HG02884 (cell line): ENCODE results near the gene TAS2R20.
A peak's percentile ranks its signal among the peaks of the same experiment; 100 is the strongest.
"Not testable (repeated sequence)": the region's sequence is repeated elsewhere in the genome, so short reads cannot be mapped to it uniquely, and the experiment has no call there.

Experiments used
- ATAC-seq: cut with Tn5 transposase; IDR thresholded peaks from one replicate; pipeline ENCODE4 v1.9.1; 2021; ENCODE audit warnings: mild to moderate bottlenecking, moderate library complexity; ENCODE audit not compliant: unreplicated experiment

TAS2R20 gene, protein sequence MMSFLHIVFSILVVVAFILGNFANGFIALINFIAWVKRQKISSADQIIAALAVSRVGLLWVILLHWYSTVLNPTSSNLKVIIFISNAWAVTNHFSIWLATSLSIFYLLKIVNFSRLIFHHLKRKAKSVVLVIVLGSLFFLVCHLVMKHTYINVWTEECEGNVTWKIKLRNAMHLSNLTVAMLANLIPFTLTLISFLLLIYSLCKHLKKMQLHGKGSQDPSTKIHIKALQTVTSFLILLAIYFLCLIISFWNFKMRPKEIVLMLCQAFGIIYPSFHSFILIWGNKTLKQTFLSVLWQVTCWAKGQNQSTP

DNA sequence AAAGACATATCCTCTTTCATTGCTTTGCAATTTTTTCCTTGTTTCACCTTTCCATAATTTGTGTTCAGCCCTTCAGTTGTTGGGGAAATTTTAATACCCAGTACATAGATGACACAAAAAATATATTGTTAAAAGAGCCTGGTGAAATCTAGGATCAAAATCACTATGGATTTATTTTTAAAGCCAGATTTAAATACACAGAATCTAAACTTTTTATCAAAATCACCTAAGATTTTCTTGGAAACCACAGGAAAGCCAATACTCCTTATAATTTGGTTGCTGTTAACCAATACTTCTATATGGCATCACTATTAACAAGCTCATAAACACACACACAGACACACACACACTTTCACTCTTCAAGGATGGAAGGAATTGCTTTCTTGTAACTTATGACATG is at the start of gene TAS2R20:
TSS of gene TAS2R20 (minus strand) at position 101 of the 400 bp plus-strand sequence. CDS start 429 bp downstream, outside the sequence.
- no peak for ATAC-seq

DNA sequence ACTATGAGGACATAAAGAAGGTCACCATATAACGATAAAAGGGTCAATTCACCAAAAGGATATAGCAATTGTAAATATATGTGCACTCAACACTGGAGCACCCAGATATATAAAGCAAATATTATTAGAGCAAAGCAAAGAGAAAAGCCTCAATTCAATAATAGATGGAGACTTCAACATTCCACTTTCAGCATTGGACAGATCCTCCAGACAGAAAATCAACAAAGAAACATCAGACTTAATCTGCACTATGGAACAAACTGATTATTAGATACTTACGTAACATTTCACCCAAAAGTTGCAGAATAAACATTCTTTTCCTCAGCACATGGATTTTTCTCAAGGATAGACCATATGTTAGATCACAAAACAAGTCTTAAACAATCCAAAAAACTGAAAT is 43.3 kb upstream of the TAS2R20 start:
- not testable (repeated sequence) for ATAC-seq

DNA sequence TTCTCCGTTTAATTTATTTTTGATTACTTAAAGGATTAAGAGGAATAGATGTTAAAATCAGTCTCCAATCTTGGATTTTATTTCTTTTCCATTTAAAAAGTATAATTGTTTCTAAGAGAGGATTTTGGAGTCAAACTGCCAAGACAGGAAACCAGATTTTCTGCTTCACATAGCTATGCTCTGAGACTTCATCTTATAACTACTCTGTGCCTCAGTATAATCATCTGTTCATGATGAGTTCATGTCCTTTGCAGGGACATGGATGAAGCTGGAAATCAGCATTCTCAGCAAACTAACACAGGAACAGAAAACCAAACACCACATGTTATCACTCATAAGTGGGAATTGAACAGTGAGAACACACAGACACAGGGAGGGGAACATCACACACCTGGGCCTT is 42.1 kb upstream of the TAS2R20 start:
- ATAC-seq = no peak

DNA sequence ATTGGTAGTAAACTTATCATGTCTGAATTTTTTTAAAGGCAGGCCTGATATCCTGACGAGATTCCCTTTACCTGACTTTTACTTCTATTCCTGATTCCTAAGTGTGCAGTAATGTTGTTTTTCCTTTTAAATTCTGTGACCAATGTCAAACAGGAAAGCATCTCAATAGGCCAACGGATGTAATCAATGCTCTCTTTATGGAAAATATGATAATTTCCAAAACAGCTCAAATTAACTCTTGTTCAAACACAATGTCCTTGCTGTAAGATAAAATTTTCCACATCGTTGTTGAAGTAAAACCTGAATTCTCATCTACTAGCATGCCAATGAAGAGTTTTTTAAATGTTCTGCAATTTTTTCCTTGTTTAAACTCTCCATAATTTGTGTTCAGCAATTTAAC is 41.1 kb upstream of the TAS2R20 start:
- ATAC-seq = no peak

DNA sequence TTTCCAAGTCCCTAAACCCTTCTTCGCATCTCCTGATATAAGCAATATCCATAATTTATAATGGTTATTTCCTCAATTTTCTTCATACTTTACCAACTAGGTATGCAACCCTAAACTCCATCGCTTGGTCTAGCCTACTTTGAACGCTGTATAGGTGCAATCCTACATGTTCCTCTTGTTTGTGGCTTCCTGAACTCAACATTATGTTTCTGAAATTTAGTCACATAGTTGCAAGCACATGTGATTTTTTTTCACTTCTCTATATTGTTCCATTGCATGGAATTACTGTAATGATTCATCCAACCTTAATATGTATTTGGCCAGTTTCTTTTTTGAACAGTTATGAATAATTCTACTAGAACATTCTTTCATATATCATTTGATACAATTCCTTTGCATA is 35.9 kb upstream of the TAS2R20 start:
- ATAC-seq = not testable (repeated sequence)

DNA sequence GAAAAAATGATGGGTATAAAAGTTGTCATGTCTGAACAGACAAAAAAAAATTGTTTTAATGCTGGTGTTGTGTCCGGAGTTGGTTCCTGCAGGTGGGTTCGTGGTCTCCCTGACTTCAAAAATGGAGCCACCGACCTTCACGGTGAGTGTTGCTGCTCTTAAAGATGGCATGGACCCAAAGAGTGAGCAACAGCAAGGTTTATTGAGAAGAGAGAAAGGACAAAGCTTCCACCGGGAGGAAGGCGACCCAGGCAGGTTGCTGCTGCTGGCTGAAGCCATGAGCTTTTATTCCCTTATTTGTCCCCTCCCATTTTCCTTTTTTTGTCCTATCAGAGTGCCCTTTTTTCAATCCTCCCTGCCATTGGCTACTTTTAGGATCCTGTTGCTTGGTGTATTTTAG is 33.2 kb upstream of the TAS2R20 start, which contains the start of gene TAS2R31:
TSS of gene TAS2R31 (minus strand) at position 101 of the 400 bp plus-strand sequence. CDS start at position 29, 72 bp downstream.
- ATAC-seq = no peak

DNA sequence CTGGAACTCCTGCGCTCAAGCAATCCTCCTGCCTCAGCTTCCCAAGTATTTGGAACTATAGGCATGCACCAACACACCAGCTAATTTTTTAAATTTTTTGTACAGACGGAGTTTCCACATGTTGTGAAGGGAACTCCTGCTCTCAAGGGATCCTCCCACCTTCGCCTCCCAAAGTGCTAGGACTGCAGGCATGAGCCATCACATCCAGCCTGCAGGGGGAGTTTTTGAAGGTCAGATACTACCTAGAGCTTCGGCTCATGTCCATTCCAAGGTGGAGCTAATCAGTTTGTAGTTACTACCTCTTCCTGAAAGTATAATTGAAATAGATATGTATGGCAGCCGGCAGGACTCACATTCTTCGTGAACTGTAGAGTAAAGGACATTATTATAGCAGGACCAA is 28.0 kb upstream of the TAS2R20 start:
- no peak for ATAC-seq

DNA sequence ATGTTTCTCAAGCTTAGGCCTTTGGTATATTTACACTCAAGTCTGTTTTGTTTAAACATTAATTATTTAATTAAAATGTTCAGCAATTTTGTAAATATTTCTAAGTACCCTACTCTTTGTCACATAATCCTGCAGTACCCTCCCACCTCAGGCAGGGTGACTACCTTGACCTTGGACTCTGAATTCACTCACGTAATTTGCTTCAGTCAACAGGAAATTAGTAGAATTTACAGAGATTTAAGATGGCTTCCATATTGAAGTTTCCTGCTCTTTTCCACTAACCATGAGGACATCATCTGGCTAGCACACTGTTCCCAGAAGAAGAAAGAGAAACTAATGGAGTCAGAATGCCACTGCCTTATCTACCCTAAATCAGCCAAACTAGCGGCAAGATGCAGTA is 25.3 kb upstream of the TAS2R20 start:
- no peak for ATAC-seq

DNA sequence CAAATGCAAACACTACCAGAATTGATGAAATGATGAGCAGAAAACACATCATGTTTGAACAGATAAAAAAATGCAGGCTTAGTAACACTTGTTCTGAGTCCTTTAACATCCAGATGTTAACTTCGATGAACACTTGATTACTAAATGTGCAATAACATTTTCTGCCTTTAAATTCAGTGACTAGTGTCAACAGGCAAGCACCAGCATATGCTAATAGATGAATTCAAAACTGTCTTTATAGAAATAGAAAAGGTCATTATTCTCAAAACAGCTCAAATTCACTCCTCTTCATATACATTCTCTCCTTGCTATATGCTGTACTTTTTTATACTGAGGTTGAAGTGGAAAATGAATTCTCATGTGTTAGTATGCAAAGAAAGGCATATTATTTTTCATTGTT is 24.4 kb upstream of the TAS2R20 start, which contains the start of gene TAS2R19:
TSS of gene TAS2R19 (minus strand) at position 101 of the 400 bp plus-strand sequence. CDS start at position 52, 49 bp downstream.
- no peak for ATAC-seq

DNA sequence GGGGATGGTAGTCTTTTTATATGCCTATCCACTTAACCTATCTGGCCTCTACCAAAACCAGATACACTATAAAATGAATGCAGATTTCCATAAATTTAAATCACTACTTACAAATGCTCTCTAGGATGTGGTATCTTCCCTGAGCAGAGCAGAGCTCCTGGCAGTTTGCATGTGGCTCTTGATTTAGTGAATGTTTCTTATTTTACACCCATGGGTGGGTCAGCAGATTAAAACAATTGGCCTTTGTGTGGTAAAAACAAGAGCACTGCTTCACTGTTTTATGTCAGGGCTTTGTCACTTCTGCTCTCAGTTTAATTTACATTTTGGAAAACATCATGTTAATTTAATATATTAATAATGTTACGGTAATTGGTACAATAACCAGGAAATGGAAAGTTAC is 18.8 kb upstream of the TAS2R20 start:
- ATAC-seq = no peak

DNA sequence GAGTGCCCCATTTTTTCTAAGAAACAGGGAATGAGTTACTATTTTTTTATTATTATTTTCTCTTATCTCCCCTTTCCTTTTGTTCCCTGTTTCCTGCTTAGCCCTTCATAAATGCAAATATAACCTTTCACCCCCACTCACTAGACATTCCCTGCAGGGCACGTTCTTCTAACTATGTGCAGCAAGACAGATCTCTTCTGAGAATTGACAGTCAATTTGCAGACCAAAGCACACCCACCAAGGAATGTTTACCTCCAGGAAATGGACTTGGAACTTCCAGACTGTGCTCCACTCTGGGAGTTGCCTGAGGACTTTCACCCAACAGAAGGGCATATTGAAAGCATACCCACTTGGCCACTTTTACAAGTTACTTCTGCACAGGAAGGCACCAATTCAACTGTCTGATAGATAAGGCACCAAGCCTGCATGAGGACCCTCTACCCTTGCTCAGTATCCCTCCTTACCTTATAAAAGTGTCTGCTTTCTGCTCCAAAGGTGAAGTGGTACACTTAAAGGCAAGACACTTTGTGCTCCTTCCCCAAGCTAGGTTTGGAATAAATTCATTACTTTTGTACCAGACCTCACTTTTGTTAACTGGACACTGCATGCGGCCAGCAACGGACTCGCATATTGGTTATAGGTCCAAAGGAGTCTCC is 17.8 kb upstream of the TAS2R20 start:
- no peak for ATAC-seq

DNA sequence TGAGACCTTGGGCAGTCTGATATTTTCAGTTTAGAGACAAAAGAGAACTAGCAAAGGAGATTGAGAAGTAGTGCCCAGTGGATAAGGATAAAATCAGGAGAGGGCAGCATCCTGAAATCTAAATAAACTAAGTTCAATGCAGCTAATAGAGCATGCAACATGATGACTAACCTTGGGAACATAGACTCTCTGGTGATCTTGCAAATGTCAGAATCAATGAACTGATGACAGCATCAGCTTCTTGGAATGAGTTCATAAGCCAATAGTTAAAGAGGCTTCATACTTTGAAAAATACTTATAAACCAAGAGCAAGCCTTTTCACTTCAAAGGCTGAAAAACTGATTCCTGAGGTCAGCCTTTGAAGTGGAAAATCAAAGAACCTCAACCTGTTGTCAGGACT is 16.1 kb upstream of the TAS2R20 start:
- no peak for ATAC-seq

DNA sequence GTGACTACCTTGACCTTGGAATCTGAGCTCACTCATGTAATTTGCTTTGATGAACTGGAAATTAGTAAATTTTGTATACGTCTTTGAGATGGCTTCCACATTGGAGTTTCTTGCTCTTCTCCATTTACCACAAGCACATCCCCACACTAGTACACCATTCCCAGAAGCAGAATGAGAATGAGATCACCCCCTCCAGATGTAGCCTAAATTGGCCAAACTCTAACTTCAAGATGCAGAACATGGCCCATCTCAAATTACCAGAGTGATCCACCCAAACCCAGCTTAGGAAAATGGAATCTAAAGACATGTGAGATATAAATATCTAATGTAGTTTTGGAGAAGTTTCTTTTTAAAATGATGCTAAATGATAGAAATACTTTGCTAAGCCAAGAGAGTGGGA is 9.5 kb upstream of the TAS2R20 start:
- ATAC-seq = no peak

DNA sequence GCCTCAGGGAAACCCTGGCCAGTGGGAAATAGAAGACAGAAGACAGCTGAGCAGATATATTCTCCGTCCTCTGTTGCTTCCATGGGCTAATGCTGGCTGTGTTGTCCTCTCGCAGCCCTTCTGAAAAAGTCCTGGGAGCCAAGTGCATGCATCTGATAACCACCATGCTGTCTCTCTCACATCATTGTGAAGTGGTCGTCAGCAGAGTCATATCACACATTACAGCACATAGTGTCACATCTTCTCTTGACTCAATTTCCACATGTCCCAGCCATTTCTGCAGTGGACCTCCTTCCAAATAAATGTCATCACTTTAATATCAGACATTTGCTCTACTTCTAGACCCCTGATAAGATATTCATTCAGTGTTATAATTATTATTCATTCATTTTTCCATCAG is 3.8 kb downstream of the TAS2R20 start:
- ATAC-seq = no peak

DNA sequence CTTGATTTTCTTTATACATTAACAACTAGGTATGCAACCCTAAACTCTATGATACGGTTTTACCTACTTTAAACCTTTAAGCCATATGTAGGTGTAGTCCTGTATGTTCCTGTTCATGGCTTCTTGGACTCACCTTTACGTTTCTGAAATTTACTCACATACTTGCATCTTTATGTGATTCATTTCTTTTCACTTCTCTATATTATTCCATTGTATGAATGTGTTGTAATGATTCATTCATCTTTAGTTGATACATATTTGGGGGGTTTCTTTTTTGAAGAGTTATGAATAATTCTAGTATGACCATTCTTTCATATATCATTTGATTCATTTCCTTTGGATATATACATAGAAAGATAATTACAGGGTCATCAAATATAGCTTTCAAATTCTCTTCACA is 9.0 kb downstream of the TAS2R20 start:
- ATAC-seq = no peak

DNA sequence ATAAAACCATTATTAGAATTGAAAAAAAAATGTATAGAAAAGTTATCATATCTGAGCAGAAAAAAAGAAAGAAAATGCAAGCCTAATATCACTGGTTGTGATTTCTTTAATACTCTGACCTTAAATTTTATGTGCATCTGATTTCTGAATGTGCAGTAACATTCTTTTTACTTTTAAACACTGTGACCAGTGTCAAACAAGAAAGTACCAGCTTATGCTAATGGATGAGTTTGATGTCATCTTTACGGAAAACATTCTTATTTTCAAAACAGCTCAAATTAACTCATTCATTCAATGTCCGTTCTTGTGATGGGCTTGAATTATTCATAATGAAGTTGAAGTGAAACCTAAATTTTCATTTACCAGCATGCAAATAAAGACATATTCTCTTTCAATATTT is 11.3 kb downstream of the TAS2R20 start, which contains the start of gene TAS2R50:
TSS of gene TAS2R50 (minus strand) at position 101 of the 400 bp plus-strand sequence. CDS start at position 49, 52 bp downstream.
- no peak for ATAC-seq

DNA sequence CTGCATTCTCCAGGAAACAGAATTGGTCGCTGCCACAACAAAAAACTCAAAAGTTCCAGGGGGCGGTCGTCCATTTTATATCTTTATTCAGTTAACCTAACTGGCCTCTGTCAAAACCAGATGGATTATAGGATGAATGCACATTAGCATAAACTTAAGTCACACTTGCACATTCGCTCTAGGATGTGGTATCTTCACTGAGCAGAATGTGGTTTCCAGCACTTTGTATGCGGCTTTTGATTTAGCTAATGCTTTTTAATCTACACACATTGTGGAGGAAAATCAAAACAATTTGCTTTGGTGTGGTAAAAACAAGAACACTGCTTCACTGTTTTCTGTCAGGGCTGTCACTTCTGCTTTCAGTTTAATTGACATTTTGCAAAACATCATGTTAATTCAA is 15.9 kb downstream of the TAS2R20 start:
- peak; percentile 45 for ATAC-seq

DNA sequence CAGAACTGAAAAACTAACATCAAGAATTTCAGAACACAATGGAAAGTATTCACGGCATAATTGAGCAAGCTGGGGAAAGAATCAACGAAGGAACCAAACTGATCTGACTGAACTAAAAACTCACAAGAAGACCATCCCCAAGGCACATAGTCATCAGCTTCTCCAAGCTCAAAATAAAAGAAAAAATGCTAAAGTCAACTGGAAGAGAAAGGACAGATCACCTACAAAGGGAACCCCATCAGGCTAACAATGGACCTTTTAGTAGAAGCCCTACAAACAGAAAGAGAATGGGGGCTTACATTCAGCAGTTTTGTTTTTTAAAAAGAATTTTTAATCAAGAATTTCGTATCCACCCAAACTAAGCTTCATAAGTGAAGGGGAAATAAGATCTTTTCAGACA is 23.1 kb downstream of the TAS2R20 start:
- ATAC-seq = no peak

DNA sequence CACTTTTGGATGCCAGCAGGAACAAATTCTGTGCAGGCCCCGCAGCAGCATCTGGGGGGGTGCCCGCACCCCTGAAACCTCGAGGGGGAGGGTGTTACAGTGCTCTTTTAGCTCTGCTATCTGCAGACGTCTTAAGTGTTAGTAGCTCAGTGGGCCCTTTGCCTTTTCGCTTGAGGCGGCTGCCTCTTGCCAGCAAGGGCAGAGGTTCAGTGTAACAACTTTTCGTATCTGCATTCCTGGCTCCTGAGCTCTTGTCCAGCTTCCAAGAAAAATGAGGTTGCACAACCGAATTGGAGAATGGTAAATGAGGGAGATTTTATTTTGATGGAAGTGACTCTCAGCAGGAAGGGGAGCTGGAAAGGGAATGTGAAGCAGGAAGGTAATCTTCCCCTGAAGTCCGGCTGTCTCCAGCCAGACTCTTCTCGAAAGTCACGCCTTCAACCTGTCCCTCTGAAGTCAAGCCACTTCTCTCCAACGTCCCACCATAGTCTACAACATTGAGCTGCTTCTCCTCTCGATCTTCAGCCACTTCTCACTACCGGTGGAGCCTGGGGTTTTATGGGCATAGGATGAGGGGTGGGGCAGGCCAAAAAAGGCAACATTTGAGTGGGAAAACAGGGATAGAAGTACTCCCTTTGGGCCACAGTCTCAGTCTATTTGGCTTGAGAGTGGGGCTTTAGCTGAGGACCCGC is 29.2 kb downstream of the TAS2R20 start:
- no peak for ATAC-seq

DNA sequence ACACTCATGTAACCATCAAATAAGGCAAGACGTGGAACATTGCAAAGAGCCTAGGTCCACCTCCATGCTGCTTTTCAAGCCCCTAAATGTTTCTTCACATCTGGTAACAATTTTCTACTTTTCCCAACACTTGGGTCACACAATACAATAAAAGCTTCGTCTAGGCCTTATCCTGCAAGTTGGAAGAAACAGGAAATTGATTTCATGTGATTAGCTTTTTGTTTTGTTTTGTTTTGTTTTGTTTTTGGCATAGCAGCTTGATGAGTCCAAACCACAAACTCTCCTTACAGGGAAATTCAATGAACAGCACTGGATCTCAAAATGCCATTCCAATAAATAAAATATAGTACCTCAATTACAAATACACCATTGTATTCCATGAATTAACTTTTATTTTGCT is 30.7 kb downstream of the TAS2R20 start:
- no peak for ATAC-seq

DNA sequence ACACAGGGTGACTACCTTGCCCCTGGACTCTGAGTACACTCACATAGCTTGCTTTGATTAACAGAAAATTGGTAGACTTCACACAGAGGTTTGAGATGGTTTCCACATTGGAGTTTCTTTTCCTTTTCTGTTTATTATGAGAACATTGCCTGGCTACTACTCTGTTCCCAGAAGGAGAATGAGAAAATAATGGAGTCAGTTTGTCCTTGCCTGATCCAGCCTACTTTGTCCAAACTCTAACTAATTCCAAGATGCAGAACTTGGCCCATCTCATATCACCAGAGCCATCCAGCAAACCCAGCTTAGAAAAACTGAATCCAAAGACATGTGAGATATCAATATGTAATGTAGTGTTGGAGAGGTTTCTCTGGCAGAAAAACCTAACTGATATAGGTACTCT is 31.8 kb downstream of the TAS2R20 start:
- ATAC-seq = no peak

DNA sequence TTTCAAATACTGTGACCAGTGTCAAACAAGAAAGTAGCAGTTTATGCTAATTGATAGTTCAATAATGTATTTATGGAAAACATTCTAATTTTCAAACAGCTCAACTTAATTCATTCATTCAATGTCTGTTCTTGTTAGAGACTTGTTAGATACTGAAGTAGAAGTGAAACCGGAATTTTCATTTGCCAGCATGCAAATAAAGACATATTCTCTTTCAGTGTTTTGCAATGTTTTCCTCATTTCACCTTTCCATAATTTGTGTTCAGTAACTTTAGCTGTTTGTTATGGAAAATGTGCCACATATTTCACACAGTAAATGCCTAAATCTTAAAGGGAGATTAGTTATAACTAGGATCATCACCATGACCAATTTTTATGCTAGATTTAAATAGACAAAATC is 32.6 kb downstream of the TAS2R20 start:
- no peak for ATAC-seq
